HepG2 (cell line): ENCODE data around the gene RESP18. TPM values are rescaled to one million over a fixed set of nuclear protein-coding genes. Genes with fewer than 3 reads are reported as not detected.

Experiments used
- ATAC-seq: fragments of 200-7000 bp; cut with Tn5 transposase; 3 replicates; pipeline ENCODE4 v1.9.1; 2020; ENCODE audit warnings: mild to moderate bottlenecking, moderate library complexity
- BruUV-seq: library from RNA; stranded (reverse); fragments of 400-500 nt; replicated peaks from 2 replicates; lab custom pipeline; 2021; lab: Mats Ljungman, UMichigan
- CTCF ChIA-PET: fragments of 300-600 bp; formaldehyde crosslinking; extraction: SDS; loops from one replicate; lab custom pipeline; 2021; ENCODE audit warnings: low total read pairs, inconsistent platforms, low intra/inter-chr PET ratio; lab: Yijun Ruan, JAX
- POLR2A ChIA-PET: fragments of 350-600 bp; sonication (Branson Sonifier 250); formaldehyde crosslinking; loops from one replicate; lab custom pipeline; 2020; ENCODE audit warnings: antibody characterized with exemption, inconsistent platforms; lab: Yijun Ruan, JAX
- DNase-seq: peaks from one replicate; pipeline ENCODE4 v3.0.0-alpha.2; 2015; ENCODE audit warnings: low spot score
- FAIRE-seq: peaks from 3 replicates; lab custom pipeline; 2011; peaks lifted over from hg19 to GRCh38; lab: Jason Lieb, UNC
- H2AFZ ChIP-seq: one replicate; pipeline ENCODE4 v1.6.1; 2011; ENCODE audit warnings: low read length, inconsistent platforms
- H3K27ac ChIP-seq: fragments of 300-600 bp; 3 replicates; pipeline ENCODE4 v1.8.0; 2011; ENCODE audit warnings: mixed run types, mild to moderate bottlenecking, mixed read lengths, low read length, inconsistent platforms; ENCODE audit not compliant: insufficient read depth; ENCODE audit errors: extremely low read length
- H3K27me3 ChIP-seq, 2 experiments: fragments of 200-600 bp in 1 of 2; 2 replicates in 1 of 2; 3 replicates in 1 of 2; pipeline versions ENCODE4 v1.6.0 to v1.8.0; 2011; ENCODE audit warnings: low read length in 2 of 2, mild to moderate bottlenecking in 2 of 2, moderate library complexity in 2 of 2, inconsistent platforms in 1 of 2; ENCODE audit not compliant: insufficient read depth in 2 of 2, control insufficient read depth in 1 of 2
- H3K36me3 ChIP-seq, 2 experiments: fragments of 200-600 bp in 1 of 2; replicated peaks in 1 of 2; 2 replicates in 1 of 2; 3 replicates in 1 of 2; pipeline versions ENCODE4 v1.5.1 to v1.8.0; 2011; ENCODE audit warnings: low read length in 2 of 2, inconsistent platforms in 1 of 2; ENCODE audit not compliant: insufficient read depth in 2 of 2, control insufficient read depth in 1 of 2
- H3K4me1 ChIP-seq: 2 replicates; pipeline ENCODE4 v1.5.1; 2012; ENCODE audit warnings: low read length, inconsistent platforms; ENCODE audit not compliant: insufficient read depth
- H3K4me2 ChIP-seq: 2 replicates; pipeline ENCODE4 v1.6.0; 2011; ENCODE audit warnings: low read depth, low read length, inconsistent platforms
- H3K4me3 ChIP-seq, 3 experiments: fragments of 200-600 bp in 1 of 3; sonication (generic), shearing (Covaris generic) in 1 of 3; replicated peaks in 1 of 3; 2 replicates each; pipeline ENCODE4 v1.5.1; 2011 to 2016; ENCODE audit warnings: low read length in 3 of 3, inconsistent platforms in 2 of 3, low read depth in 2 of 3, mild to moderate bottlenecking in 2 of 3, control low read depth in 1 of 3, mixed read lengths in 1 of 3; ENCODE audit not compliant: insufficient read depth in 1 of 3
- H3K79me2 ChIP-seq: one replicate; pipeline ENCODE4 v1.6.1; 2011; ENCODE audit warnings: low read length, inconsistent platforms; ENCODE audit not compliant: insufficient read depth
- H3K9ac ChIP-seq: 2 replicates; pipeline ENCODE4 v1.6.0; 2011; ENCODE audit warnings: mild to moderate bottlenecking, low read depth, low read length, inconsistent platforms; ENCODE audit not compliant: insufficient read depth
- H3K9me3 ChIP-seq: 2 replicates; pipeline ENCODE4 v1.5.1; 2012; ENCODE audit warnings: mild to moderate bottlenecking, low read length
- H4K20me1 ChIP-seq: 2 replicates; pipeline ENCODE4 v1.6.0; 2011; ENCODE audit warnings: inconsistent platforms, mild to moderate bottlenecking, low read length, moderate library complexity; ENCODE audit not compliant: insufficient read depth
- GABPA ChIP-seq, 2 experiments: IDR thresholded peaks; 2 replicates each; pipeline ENCODE4 v1.6.1; 2011 to 2016; ENCODE audit warnings: low read depth in 2 of 2, low read length in 1 of 2, missing biosample characterization in 1 of 2, missing genetic modification characterization in 1 of 2
- PHF5A ChIP-seq: IDR thresholded peaks from one replicate; pipeline ENCODE4 v1.6.1; 2018; ENCODE audit warnings: low read depth, missing genetic modification reagents; ENCODE audit not compliant: unreplicated experiment
- POLR2G ChIP-seq: fragments of 200-400 bp; formaldehyde crosslinking; IDR thresholded peaks from 2 replicates; pipeline ENCODE4 v1.6.1; 2018; ENCODE audit warnings: mild to moderate bottlenecking, low read depth, low read length, moderate library complexity
- REPIN1 ChIP-seq: sonication (generic); formaldehyde crosslinking; IDR thresholded peaks from 2 replicates; pipeline ENCODE4 v1.8.0; 2022; ENCODE audit warnings: missing genetic modification reagents, low read depth, mild to moderate bottlenecking, borderline replicate concordance
- SP2 ChIP-seq: sonication (generic); formaldehyde crosslinking; IDR thresholded peaks from 2 replicates; pipeline ENCODE4 v1.5.1; 2020; ENCODE audit warnings: mild to moderate bottlenecking, missing genetic modification reagents
- ZBTB1 ChIP-seq: sonication (generic); formaldehyde crosslinking; IDR thresholded peaks from 2 replicates; pipeline ENCODE4 v1.4.0; 2020; ENCODE audit warnings: missing genetic modification reagents, borderline replicate concordance
- ZBTB7B ChIP-seq: sonication (generic); formaldehyde crosslinking; IDR thresholded peaks from 2 replicates; pipeline ENCODE4 v1.4.0; 2020; ENCODE audit warnings: missing genetic modification reagents
- ZEB1 ChIP-seq: IDR thresholded peaks from 2 replicates; pipeline ENCODE4 v1.6.1; 2012; ENCODE audit warnings: mild to moderate bottlenecking, low read depth, inconsistent platforms; ENCODE audit not compliant: insufficient replicate concordance
- ZNF7 ChIP-seq: IDR thresholded peaks from 2 replicates; pipeline ENCODE4 v1.6.1; 2016; ENCODE audit warnings: missing biosample characterization, missing genetic modification reagents
- ZNF781 ChIP-seq: sonication (generic); formaldehyde crosslinking; IDR thresholded peaks from 2 replicates; pipeline ENCODE4 v1.5.1; 2020; ENCODE audit warnings: borderline replicate concordance, mild to moderate bottlenecking, missing genetic modification reagents; ENCODE audit errors: not compliant biosample characterization
- WGBS: methylation state at CpG from one replicate; pipeline ENCODE4 v1.1.6; 2017; ENCODE audit warnings: low lambda C conversion rate; 5-methylcytosine and 5-hydroxymethylcytosine counted together
- in situ Hi-C: cut with HindIII; loops from 2 replicates; pipeline ENCODE4 v1.10.0; 2017; ENCODE audit warnings: low pct_unique_long_range_greater_than_20kb; ENCODE audit not compliant: extremely low pct_ligation_motif_present
- intact Hi-C: fragments of 100-400 bp; cut with micrococcal nuclease; formaldehyde crosslinking; loops from one replicate; pipeline ENCODE4 v1.10.0; 2022; ENCODE audit not compliant: unreplicated experiment
- polyA plus RNA-seq, 8 experiments: library from polyadenylated mRNA; depleted of rRNA in 3 of 8; stranded (reverse) in 7 of 8; unstranded in 1 of 8; fragments of >200 nt; fragmentation: Illumina TruSeq in 4 of 8; extraction: Trizol in 4 of 8; gene quantifications; 2 replicates each; pipeline versions ENCODE4 v1.2.1 to v1.2.3, GENCODE V29; 2011 to 2016; ENCODE audit warnings: low read depth in 4 of 8, missing spikeins in 1 of 8, mixed read lengths in 1 of 8; ENCODE audit not compliant: insufficient read depth in 1 of 8
- total RNA-seq, 5 experiments: library from RNA; depleted of rRNA; stranded (reverse); fragments of >200 nt; fragmentation: Illumina TruSeq; extraction: Trizol; gene quantifications; 2 replicates each; pipeline ENCODE4 v1.2.3, GENCODE V29; 2016; ENCODE audit warnings: low read depth in 1 of 5
- TF ChIP-seq, protein P1 (sequence below): sonication (generic); formaldehyde crosslinking; IDR thresholded peaks from 2 replicates; pipeline ENCODE4 v1.9.0; 2021; ENCODE audit warnings: missing genetic modification reagents, mild to moderate bottlenecking, borderline replicate concordance
- TF ChIP-seq, protein P2 (sequence below): sonication (generic); formaldehyde crosslinking; IDR thresholded peaks from 2 replicates; pipeline ENCODE4 v1.5.0; 2020; ENCODE audit warnings: missing genetic modification reagents
- TF ChIP-seq, protein P3 (sequence below): sonication (generic); formaldehyde crosslinking; IDR thresholded peaks from 2 replicates; pipeline ENCODE4 v1.4.0; 2020; ENCODE audit warnings: missing genetic modification reagents, borderline replicate concordance
- TF ChIP-seq, protein P4 (sequence below): sonication (generic); formaldehyde crosslinking; IDR thresholded peaks from 2 replicates; pipeline ENCODE4 v1.8.1; 2023; ENCODE audit warnings: mild to moderate bottlenecking, inconsistent platforms, moderate library complexity, missing genetic modification reagents, borderline replicate concordance

Gene RESP18
- total and polyA plus RNA-seq, 2 of the 13 experiments (the other 11 are each of a cell fraction or from before 2014, with no cell fraction given): not detected

DNA sequence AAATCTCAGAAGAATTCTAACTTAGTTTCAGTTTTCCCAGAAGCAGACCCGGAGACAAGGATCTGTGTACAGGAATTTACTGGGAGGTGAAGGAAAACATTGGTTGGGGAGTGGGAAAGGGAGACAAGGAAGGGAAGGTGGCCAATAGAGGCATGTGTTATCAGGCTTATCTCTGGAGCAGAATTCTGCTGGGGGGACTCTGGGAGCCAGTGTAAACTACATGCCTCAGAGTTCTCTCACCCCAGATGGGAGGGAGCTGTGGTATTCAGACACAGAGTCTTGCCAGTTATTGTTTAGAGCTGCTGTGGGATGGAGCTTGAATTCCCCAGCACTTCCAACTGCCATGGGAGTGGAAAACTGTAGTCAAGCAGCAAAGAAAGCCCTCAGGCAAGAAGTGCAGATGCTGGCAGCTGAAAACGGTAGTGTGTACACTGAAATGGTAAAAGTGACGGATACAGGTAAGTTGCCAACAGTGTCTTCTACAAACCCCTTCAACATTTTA is 36.2 kb upstream of the RESP18 start (continued):
- TF ChIP-seq, protein P1, sequence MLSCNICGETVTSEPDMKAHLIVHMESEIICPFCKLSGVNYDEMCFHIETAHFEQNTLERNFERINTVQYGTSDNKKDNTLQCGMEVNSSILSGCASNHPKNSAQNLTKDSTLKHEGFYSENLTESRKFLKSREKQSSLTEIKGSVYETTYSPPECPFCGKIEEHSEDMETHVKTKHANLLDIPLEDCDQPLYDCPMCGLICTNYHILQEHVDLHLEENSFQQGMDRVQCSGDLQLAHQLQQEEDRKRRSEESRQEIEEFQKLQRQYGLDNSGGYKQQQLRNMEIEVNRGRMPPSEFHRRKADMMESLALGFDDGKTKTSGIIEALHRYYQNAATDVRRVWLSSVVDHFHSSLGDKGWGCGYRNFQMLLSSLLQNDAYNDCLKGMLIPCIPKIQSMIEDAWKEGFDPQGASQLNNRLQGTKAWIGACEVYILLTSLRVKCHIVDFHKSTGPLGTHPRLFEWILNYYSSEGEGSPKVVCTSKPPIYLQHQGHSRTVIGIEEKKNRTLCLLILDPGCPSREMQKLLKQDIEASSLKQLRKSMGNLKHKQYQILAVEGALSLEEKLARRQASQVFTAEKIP (CRISPR knock-in tag): no peak
- TF ChIP-seq, protein P2, sequence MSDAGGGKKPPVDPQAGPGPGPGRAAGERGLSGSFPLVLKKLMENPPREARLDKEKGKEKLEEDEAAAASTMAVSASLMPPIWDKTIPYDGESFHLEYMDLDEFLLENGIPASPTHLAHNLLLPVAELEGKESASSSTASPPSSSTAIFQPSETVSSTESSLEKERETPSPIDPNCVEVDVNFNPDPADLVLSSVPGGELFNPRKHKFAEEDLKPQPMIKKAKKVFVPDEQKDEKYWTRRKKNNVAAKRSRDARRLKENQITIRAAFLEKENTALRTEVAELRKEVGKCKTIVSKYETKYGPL (CRISPR knock-in tag): no peak
- TF ChIP-seq ZBTB1 (CRISPR knock-in tag) (no peak), SP2 (CRISPR knock-in tag) (no peak), ZNF781 (no peak), POLR2G (no peak), GABPA (IDR thresholded peaks at IDR 0.05; ENCODE audit: low read depth, low read length) (no peak), GABPA (CRISPR knock-in tag; IDR thresholded peaks at IDR 0.05; ENCODE audit: low read depth) (no peak), ZNF7 (no peak)

DNA sequence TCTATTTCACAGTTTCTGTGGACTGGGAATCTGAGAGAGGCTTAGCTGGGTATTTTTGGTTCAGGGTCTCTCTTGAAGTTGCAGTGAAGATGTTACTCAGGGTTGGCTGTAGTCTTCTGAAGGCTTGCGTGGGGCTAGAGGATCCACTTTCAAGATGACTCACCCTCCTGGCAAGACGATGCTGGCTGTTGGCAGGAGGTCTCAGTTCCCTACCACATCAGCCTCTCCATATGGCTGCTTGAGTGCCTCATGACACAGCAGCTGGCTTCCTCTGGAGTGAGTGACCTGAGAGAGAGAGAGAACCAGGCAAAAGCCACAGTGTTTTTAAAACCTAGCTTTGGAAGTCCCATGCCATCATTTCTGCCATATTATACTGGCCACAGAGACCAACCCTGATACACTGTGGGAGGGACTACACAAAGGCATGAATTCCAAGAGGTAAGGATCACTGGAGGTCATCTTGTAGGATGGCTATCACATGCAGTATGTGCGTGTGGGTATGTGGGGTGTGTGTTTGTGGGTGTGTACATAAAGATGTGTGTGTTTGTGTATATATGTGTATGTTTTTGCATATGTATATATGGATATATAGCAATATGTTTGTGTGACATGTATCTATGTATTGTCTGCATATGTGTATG is 30.1 kb upstream of the RESP18 start:
- 51% methylated on average over 3 of the region's 3 CpGs for WGBS
- no peak overlapping the region for H3K9ac ChIP-seq
- ChIA-PET POLR2A (no interaction called here), CTCF (no interaction called here)
- peaks cover 6 to 26% of the 10 kb centered on the region in 2 experiments for H3K27me3 ChIP-seq
- no peak overlapping the region for H3K4me3 ChIP-seq
- no peak overlapping the region for H2AFZ ChIP-seq
- no peak overlapping the region for H3K4me2 ChIP-seq
- no peak for ATAC-seq
- H3K27ac ChIP-seq: no peak overlapping the region
- no peak for FAIRE-seq
- no peak for DNase-seq
- no TSS peak for BruUV-seq
- H4K20me1 ChIP-seq: no peaks in the 10 kb centered on the region
- intact Hi-C loops: no loop called here
- in situ Hi-C loops: no loop called here
- no peaks in the 10 kb centered on the region for H3K4me1 ChIP-seq
- H3K9me3 ChIP-seq: no peaks in the 10 kb centered on the region
- H3K79me2 ChIP-seq: no peaks in the 10 kb centered on the region
- H3K36me3 ChIP-seq: no peaks in the 10 kb centered on the region
- TF ChIP-seq REPIN1 (CRISPR knock-in tag) (no peak), ZBTB7B (CRISPR knock-in tag) (no peak), ZEB1 (no peak), PHF5A (CRISPR knock-in tag) (no peak)
- TF ChIP-seq, protein P3, sequence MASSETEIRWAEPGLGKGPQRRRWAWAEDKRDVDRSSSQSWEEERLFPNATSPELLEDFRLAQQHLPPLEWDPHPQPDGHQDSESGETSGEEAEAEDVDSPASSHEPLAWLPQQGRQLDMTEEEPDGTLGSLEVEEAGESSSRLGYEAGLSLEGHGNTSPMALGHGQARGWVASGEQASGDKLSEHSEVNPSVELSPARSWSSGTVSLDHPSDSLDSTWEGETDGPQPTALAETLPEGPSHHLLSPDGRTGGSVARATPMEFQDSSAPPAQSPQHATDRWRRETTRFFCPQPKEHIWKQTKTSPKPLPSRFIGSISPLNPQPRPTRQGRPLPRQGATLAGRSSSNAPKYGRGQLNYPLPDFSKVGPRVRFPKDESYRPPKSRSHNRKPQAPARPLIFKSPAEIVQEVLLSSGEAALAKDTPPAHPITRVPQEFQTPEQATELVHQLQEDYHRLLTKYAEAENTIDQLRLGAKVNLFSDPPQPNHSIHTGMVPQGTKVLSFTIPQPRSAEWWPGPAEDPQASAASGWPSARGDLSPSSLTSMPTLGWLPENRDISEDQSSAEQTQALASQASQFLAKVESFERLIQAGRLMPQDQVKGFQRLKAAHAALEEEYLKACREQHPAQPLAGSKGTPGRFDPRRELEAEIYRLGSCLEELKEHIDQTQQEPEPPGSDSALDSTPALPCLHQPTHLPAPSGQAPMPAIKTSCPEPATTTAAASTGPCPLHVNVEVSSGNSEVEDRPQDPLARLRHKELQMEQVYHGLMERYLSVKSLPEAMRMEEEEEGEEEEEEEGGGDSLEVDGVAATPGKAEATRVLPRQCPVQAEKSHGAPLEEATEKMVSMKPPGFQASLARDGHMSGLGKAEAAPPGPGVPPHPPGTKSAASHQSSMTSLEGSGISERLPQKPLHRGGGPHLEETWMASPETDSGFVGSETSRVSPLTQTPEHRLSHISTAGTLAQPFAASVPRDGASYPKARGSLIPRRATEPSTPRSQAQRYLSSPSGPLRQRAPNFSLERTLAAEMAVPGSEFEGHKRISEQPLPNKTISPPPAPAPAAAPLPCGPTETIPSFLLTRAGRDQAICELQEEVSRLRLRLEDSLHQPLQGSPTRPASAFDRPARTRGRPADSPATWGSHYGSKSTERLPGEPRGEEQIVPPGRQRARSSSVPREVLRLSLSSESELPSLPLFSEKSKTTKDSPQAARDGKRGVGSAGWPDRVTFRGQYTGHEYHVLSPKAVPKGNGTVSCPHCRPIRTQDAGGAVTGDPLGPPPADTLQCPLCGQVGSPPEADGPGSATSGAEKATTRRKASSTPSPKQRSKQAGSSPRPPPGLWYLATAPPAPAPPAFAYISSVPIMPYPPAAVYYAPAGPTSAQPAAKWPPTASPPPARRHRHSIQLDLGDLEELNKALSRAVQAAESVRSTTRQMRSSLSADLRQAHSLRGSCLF: no peak
- TF ChIP-seq, protein P4, sequence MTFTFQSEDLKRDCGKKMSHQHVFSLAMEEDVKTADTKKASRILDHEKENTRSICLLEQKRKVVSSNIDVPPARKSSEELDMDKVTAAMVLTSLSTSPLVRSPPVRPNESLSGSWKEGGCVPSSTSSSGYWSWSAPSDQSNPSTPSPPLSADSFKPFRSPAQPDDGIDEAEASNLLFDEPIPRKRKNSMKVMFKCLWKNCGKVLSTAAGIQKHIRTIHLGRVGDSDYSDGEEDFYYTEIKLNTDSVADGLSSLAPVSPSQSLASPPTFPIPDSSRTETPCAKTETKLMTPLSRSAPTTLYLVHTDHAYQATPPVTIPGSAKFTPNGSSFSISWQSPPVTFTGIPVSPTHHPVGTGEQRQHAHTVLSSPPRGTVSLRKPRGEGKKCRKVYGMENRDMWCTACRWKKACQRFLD (CRISPR knock-in tag): no peak
